Measurements from ENCODE around the gene BBX. TPM values are rescaled to one million over a fixed set of nuclear protein-coding genes. Genes with fewer than 3 reads are reported as not detected.

The BBX gene
- total RNA-seq, 4 donors from 2014 or later: 33.0 to 46.3 (median 36.7) TPM

- no peak overlapping the region for H3K27ac ChIP-seq
- H3K27me3 ChIP-seq: no peaks in the 10 kb centered on the region
- DNase-seq: no peak
- no peak overlapping the region for H3K4me3 ChIP-seq
- no peak for TF ChIP-seq POLR2A (IDR thresholded peaks at IDR 0.05)
- TF ChIP-seq CTCF (IDR thresholded peaks at IDR 0.05): no peak
- no peaks in the 10 kb centered on the region for H3K4me1 ChIP-seq
- H3K36me3 ChIP-seq: no peaks in the 10 kb centered on the region
- H3K9me3 ChIP-seq: no peaks in the 10 kb centered on the region
Observed at GRCh38 chr3:107739227-107739626, 216.5 kb downstream of the BBX start.

- Histone ChIP-seq H3K4me1 (no peaks in the 10 kb centered on the region), H3K27me3 (no peaks in the 10 kb centered on the region), H3K4me3 (no peak overlapping the region), H3K27ac (no peak overlapping the region), H3K36me3 (no peaks in the 10 kb centered on the region), H3K9me3 (no peaks in the 10 kb centered on the region)
- DNase-seq: no peak
- TF ChIP-seq CTCF (IDR thresholded peaks at IDR 0.05) (peak; percentile 16 to 64 (median 52)), POLR2A (IDR thresholded peaks at IDR 0.05) (no peak)
Observed at GRCh38 chr3:107740992-107741896, 218.5 kb downstream of the BBX start.

GRCh38 chr3:107745354-107745753 lies 222.6 kb downstream of the BBX start:
- H3K27ac ChIP-seq: no peak overlapping the region
- no peak for DNase-seq
- H3K4me3 ChIP-seq: no peak overlapping the region
- no peaks in the 10 kb centered on the region for H3K4me1 ChIP-seq
- no peaks in the 10 kb centered on the region for H3K9me3 ChIP-seq
- no peaks in the 10 kb centered on the region for H3K27me3 ChIP-seq
- no peaks in the 10 kb centered on the region for H3K36me3 ChIP-seq
- TF ChIP-seq POLR2A (IDR thresholded peaks at IDR 0.05) (no peak), CTCF (IDR thresholded peaks at IDR 0.05) (no peak)

- Histone ChIP-seq H3K4me1 (no peaks in the 10 kb centered on the region), H3K9me3 (no peaks in the 10 kb centered on the region), H3K27ac (no peak overlapping the region), H3K36me3 (no peaks in the 10 kb centered on the region), H3K4me3 (no peak overlapping the region), H3K27me3 (no peaks in the 10 kb centered on the region)
- TF ChIP-seq POLR2A (IDR thresholded peaks at IDR 0.05): no peak
- peak in 4 of 6 experiments; percentile 28 to 45 (median 38) for TF ChIP-seq CTCF (IDR thresholded peaks at IDR 0.05)
- no peak for DNase-seq
Observed at GRCh38 chr3:107752202-107752990, 229.6 kb downstream of the BBX start.

GRCh38 chr3:107753494-107753893 lies 230.7 kb downstream of the BBX start:
- Histone ChIP-seq H3K36me3 (no peaks in the 10 kb centered on the region), H3K27me3 (no peaks in the 10 kb centered on the region), H3K9me3 (no peaks in the 10 kb centered on the region), H3K27ac (no peak overlapping the region), H3K4me1 (no peaks in the 10 kb centered on the region), H3K4me3 (no peak overlapping the region)
- peak in 1 of 3 donors; percentile 53 for DNase-seq
- TF ChIP-seq POLR2A (IDR thresholded peaks at IDR 0.05): no peak
- TF ChIP-seq CTCF (IDR thresholded peaks at IDR 0.05): peak in 4 of 6 experiments; percentile 27 to 50 (median 47)
